ENCODE measurements around the gene KRT75.

GRCh38 chr12:52405922-52406385 is 28.2 kb downstream of the KRT75 start, which contains the start of gene KRT82:
- TF ChIP-seq YY1 (IDR thresholded peaks at IDR 0.05; ENCODE audit: extremely low read depth, insufficient replicate concordance, low read depth, low read length) = no peak
- no peak for TF ChIP-seq CTCF (IDR thresholded peaks at IDR 0.05 in 2 of 3, conservative IDR thresholded peaks at IDR 0.05 in 1 of 3; ENCODE audit: borderline replicate concordance in 1 of 3, insufficient read depth in 1 of 3, low read depth in 2 of 3, low read length in 2 of 3)
- TF ChIP-seq ZNF274 (IDR thresholded peaks at IDR 0.05; ENCODE audit: low read depth, low read length) = no peak
- no peak for TF ChIP-seq RAD21 (IDR thresholded peaks at IDR 0.05; ENCODE audit: low read depth)
- TF ChIP-seq CEBPB (IDR thresholded peaks at IDR 0.05; ENCODE audit: low read depth) = no peak
